ENCODE measurements around the gene HSPB3.
"Not testable (repeated sequence)": the region's sequence is repeated elsewhere in the genome, so short reads cannot be mapped to it uniquely, and the experiment has no call there.

HSPB3 gene

DNA sequence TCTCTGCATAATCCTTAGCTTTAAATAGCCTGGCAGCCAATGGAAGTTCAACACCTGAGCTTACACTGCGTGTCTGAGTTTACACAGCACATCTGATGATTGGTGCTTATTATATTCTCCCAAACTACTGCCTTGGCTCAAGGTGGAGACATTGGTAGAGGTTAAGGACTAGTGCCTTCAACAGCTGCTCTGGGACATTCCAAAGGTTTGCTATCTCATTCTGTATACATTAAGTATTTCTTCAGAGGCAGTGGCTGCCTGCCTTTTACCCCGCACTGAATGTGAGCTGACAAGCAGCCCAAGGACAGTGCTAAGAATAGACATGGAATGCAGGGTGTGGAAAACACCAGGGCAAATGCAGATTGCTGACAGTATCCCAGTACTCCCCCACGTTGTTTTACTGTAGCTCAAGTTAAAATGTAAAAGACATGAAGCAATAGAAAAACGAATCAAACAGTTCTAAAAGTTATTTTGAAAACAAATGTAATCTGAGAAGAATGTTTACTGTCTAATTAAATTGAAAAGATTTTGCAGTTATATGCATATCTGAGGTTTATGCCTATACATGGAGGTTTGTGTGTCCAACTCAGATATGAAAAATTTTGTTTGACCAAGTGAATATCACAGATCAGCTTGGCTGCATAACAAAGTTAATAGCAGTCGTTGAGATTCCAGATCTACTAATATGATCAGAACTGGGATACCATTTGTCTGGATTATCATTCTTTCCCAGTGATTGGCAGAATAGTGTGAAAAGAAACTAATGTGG is 1.8 kb downstream of the HSPB3 start:
- no peak for DNase-seq

DNA sequence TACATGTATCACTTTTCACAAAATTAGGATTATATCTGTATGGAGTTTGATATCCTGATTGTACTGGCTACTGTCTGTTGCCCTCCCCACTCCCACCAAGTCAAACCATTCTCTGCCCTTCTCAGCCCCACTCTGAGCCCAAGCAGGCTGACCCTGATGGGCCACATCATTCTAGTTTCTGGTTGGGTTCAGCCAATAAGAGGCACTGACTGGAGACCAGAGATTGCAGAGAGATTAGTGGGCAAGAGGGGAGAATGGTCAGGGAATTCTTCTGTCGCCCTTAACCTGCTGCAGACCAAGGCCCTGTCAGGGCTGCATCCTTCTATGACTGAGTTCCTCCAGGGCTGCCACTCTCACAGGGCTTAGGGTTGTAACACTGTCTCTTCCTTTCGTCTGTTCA is 2.7 kb downstream of the HSPB3 start:
- DNase-seq: no peak

DNA sequence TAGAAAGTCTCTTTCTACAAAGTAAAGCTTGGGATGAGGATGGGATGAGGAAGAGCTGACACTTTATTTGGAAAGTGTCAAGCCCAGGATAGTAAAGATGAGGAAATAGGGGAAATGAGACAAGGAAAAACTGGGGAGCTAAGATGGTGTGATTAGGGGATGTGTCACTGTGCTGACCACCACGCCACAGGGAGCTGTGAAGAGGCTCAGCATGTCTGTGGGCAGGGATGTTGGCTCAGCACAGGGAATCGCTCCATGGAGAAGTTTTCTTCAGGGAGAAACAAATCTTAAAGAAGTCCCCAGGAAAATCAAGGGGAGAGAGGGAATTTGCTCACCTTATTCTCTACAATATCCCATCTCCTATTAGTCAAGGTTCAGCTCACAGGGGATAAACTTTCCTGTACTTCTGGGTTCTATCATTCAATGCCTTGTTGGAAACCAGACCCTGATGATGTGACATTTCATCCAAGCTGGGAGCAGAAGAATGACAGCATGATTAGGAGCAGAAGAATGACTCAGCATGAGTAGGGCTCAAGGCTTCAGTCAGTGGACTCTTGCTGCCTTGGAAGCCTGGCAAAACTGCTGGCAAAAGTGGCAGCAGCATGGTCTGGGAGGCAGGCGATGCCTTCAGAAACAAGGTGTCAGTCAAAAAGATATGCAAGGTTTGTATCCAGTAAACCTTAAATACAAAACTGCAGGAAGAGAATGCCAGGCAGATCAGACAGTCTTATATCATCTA is 4.9 kb downstream of the HSPB3 start:
- DNase-seq: no peak

DNA sequence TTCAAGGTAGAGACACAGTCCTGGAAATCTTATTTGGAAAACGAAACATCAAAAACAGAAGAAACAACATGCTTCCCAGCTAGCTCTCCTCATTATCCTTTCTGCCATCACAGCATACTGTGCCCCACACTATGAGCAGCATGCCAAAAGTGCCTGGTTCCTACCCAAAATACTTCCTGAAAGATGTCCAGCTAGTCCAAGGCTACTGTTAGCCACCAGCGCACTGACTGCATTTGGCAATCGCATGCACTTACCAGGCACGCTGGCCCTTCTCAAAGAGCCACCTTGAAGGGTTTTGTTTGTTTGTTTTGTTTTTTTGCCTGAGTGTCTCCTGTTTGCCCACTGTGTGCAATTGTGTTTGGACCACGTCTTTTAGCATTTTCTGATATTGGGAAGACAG is 6.8 kb downstream of the HSPB3 start:
- no peak for DNase-seq

DNA sequence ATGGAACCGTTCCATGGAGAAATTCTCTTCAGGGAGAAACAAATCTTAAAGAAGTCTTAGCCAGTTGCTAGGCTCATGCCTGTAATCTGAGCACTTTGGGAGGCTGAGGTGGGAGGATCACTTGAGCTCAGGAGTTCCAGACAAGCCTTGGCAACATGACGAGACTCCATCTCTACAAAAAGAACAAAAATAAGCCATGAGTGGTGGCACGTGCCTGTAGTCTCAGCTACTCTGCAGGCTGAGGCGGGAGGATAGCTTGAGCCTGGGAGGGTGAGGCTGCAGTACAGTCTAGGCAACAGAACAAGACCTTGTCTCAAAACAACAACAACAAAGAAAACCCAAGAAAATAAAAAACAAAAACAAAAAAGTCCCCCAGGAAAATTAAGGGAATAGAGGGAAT is 8.2 kb downstream of the HSPB3 start:
- no peak for DNase-seq

DNA sequence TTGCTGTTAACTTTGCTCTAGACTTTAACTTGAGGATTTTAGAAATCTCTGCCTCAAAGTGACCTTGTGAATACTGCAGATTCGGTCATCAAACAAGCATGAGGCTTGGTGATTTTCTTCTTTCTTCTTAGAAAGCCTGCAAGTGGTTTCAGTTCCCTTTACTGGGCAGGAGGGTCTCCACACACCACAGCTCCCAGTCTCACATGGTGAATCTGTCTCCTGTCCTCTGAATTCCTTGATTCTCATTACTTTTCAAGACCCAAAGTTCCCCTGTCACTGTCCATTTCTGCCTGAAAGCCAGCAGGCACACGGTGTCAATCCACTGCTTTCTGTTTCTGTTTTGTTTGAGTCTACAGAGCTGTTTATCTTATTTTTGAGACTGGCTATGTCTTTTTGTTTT is 14.1 kb downstream of the HSPB3 start:
- DNase-seq: no peak

DNA sequence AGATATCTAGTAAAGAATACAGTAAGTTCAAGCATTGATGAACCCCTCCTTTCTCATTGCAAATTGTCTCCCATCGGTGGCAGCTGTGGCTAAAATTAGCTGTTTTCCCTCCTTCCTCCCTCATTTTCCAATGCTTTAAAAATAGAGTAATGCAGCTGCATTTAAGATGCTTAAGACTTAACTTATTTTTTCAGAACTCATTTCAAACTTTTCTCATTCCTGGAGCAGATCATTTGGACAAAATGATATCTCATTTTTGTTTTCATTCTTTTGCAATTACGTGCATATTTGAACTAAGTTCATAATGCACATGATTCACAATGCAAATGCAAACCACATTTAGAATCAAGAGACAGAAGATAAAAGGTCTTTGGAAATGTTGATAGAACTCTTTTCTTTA is 14.6 kb downstream of the HSPB3 start:
- no peak for DNase-seq

DNA sequence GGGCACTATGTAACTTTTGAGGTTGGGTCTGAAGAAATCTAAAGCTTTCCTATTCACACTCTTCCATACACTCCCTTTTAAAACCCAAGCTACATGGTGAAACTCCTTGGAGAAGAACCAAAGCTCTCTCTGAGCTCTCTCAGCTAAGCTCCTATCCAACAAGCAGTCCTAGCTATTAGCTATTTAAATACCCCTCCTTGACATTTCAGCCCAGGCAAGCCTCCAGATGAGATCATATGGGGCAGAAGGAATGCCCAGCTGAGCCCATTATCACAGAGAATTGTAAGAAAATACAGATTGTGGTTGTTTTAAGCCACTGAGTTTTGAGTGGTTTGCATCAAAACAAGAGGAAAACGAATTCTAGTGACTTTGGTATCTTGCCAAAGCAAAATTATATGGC is 15.2 kb downstream of the HSPB3 start:
- no peak for DNase-seq

DNA sequence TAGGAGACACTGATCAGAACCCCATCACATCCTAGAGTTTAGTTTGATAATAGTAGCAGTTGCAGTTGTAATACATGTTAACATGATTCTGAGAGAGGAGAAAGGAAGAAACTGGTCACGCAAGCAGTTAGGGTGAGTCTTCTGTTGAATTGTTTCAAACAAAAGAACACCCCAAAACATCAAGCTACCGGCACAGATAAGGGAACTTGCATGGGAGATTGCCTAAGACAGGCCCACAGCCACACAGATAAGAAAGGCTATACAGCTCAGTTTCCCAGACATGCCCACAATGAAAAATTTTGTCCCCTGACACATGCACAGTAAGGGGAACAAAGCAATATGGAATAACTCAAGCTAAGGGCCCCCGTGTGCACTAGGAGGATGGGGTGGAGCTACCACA is 15.9 kb downstream of the HSPB3 start:
- DNase-seq: no peak

DNA sequence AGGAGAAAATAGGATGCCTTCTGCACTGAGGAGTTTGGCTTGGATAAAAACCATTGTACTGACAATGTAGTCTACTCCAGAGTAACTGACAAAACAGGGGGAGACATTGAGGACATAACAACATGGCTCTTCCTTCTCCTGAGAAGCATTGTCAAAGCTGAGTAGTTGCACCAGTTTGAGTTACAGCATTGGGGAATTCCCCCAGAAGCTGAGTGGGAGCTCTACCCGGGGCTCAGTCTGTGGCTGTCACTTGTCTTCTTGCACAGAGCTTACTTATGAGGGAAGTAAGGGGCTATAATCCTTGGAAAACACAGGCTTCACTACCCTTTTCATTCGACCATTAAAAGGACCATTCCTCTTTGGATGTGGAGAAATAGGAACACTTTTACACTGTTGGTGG is 21.2 kb downstream of the HSPB3 start:
- DNase-seq: no peak

DNA sequence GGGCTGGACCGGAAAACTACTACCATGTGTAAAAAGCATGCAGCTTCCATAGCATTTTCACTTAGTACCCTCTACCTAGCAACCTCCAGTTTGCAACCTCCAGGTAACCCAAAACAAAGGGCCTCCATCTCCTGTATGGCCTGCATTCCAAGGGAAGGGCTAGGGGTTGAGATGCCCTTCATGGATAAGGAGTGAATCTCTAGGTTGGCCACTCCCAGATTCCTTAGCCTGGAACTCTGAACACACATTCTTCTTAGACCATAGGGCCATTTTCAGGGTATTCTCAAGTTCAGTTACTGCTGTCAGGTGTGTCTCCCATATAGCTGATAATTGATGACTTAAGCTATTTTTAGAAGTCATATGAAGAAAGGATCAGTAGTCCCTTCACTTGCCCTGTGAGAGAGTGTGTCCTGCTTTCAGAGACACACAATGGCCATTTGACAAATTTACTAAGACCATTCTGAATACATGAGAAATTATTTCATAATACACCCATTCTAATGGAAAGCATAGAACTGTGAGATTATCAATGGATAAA is 22.5 kb downstream of the HSPB3 start:
- no peak for DNase-seq

DNA sequence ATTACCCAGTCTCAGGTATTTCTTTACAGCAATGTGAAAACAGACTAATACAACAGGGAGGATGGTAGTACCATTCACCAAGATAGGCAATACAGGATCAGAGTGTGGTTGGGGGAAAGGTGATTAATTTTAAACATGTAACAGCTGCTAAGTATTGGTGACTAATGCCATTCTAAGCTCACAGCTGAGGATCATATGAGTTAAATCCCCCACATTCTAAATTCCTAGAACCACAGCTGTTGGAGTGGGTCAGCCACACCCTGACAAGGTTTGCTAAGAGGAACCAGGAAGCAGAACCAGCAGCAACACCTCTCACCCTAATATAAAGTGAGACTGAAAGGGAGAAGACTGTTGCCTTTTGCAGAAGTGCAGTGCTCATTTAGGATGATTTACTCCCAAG is 24.8 kb downstream of the HSPB3 start:
- no peak for DNase-seq

DNA sequence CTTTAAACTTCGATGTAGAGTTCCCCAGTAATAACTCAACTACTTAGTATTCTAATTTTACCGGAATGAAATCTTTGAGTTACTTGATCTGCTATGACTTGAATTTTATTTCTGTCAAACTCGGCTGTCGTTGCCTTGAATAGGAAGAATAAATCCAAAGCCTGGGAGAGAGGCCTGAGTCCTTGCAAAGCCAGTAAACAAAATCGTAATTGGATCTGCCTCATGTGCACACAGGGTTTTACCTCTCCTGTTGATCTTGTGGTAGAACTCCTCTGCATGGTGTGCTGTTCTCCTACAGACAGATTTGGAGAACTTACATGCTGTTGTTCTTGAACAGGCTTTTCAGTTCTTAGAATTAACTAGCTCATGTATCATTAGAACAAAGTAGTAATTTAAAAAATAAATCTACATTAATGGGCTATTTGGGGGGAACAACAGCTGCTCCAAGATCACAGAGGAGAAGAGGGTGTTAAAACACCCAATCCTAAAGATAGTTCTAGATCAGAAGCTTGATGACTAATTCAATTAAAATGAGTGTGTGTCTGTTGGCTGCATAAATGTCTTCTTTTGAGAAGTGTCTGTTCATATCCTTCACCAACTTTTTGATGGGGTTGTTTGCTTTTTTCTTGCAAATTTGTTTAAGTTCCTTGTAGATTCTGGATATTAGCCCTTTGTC is 28.9 kb downstream of the HSPB3 start:
- DNase-seq: no peak

DNA sequence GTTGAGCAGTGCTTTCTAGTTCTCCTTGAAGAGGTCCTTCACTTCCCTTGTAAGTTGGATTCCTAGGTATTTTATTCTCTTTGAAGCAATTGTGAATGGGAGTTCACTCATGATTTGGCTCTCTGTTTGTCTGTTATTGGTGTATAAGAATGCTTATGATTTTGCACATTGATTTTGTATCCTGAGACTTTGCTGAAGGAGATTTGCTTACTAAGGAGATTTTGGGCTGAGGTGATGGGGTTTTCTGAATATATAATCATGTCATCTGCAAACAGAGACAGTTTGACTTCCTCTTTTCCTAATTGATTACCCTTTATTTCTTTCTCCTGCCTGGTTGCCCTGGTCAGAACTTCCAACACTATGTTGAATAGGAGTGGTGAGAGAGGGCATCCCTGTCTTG is 30.2 kb downstream of the HSPB3 start:
- DNase-seq: not testable (repeated sequence)

DNA sequence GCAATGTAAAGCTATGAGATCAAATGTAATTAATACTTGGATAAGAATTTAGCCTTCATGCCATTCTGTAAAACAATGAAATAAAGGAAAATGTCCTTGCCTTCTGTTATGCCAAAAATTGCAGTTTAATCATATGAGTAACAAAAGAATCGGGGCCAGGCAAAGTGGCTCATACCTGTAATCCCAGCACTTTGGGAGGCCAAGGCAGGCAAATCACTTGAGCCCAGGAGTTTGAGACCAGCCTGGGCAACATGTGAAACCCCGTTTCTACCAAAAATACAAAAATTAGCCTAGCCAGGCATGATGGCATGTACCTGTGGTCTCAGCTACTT is 34.1 kb downstream of the HSPB3 start:
- DNase-seq: not testable (repeated sequence)

DNA sequence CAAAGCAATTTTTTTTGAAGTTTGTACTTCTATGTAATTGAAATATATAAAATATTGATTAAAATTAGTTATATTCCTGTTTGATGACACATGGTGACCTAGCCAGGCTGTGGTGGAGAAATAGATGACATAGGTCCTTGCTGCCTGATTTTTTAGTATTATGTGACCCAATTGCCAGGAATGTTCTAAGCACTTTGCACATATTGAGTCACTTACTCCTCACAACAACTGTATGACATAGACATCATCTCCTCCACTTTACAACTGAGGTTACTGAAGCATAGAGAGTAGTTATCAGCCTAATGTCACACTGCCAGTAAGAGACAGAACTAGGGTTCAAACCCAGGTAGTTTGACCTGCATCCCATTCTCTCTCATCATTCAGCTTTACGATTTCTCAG is 35.8 kb downstream of the HSPB3 start:
- DNase-seq: no peak

DNA sequence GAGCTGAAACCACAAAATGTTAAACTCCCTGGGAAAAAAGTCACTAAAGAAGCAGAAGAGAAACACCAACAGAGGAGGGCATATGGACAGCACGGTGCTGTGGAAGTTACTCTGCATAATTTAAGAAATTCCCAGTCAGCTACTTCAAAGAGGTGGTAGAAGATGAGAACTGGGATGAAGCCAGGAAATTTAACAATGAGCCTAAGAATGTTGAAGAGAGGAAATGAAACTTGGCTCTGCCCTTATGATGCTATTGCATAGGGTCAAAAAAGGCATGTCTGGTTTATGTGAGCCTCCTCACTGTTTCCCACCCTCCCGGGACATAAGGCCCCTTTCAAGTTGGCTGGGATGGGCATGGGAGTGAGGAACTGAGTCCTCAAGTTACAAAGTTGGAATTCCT is 36.7 kb downstream of the HSPB3 start:
- no peak for DNase-seq

DNA sequence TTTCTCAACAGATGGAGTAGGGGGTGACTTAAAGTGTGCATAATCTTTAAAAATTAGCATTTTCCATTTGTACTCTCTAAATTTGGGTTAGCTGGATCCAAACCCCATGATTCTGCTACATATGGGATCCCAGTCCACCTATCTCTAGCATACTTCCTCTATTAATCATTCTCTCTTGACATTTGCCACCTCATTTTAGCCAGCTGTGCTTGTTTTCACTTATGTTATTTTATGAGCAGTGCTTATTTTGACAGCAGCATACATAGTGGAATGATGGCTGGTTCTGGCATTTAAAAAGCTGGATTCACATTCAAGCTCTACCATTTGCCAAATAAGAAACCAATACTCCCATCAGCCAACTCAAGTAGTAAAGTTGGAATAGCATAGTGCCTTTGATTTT is 39.5 kb downstream of the HSPB3 start:
- DNase-seq: no peak

All from activated CD4-positive, alpha-beta T cell treated with anti-CD3 and anti-CD28 coated beads, Interleukin-10, Interleukin-2, amounts not matched to agents 100 ng/mL and 50 ng/mL, durations not matched to agents 16 hours and 8 hours (primary cell).